Measurements from ENCODE around the gene PSMD9. TPM values are rescaled to one million over a fixed set of nuclear protein-coding genes. Genes with fewer than 3 reads are reported as not detected.
A peak's percentile ranks its signal among the peaks of the same experiment; 100 is the strongest.
"Not testable (repeated sequence)": the region's sequence is repeated elsewhere in the genome, so short reads cannot be mapped to it uniquely, and the experiment has no call there.

The PSMD9 gene
- total RNA-seq, 2 experiments from 2014 or later: 62.3 to 70.6 TPM

DNA sequence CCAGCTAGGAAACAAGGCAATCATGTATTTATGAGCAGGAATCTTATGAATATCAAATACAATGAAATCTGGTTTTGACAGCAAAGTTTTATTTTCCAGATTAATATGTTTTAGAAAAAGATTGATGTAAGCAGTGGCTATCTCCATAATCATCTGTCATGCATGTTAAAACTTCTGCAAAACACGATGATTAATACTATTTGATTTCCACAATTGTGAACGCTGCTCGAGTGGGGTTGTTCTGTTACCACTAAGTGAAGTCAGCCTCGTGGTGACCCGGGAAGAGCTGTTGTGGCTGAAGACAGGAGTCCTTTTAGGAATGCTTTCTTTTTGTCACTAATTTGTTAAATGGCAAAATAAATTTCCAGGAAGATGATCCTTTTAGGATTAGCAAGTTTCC lies 39.2 kb downstream of the PSMD9 start:
- H3K9me3 Mint-ChIP-seq (ENCODE audit: insufficient read depth): no peaks in the 10 kb centered on the region
- ChIA-PET POLR2A (no interaction called here), CTCF (interaction anchor here (1.3 kb wide), 1 partner anchor 9 kb away, joined by 3 read pairs; the partner anchor contains the start of gene CFAP251)
- ATAC-seq: no peak
- DNase-seq: no peak
- no peaks in the 10 kb centered on the region for H3K36me3 Mint-ChIP-seq (ENCODE audit: low read depth)
- no peaks in the 10 kb centered on the region for H3K27me3 Mint-ChIP-seq (ENCODE audit: low read depth)
- H3K27ac Mint-ChIP-seq: no peak overlapping the region
- H3K4me1 Mint-ChIP-seq (ENCODE audit: low read depth): peaks cover 5% of the 10 kb centered on the region
- H3K4me3 Mint-ChIP-seq: no peak overlapping the region

DNA sequence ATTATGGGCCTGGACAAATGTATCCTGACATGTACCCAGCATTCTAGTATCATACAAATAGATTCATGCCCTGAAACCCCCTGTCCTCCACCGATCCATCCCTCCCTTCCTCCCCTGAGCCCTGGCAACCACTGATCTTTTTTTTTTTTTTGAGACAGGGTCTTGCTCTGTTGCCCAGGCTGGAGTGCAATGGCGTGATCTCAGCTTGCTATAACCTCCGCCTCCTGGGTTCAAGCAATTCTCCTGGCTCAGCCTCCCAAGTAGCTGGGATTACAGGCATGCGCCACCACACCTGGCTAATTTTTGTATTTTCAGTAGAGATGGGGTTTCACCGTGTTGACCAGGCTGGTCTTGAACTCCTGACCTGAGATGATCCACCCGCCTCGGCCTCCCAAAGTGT lies 41.0 kb downstream of the PSMD9 start:
- POLR2A ChIA-PET; CTCF ChIA-PET; DNase-seq; H3K4me1 Mint-ChIP-seq (ENCODE audit: low read depth); H3K9me3 Mint-ChIP-seq (ENCODE audit: insufficient read depth); H3K27ac Mint-ChIP-seq; ATAC-seq; H3K36me3 Mint-ChIP-seq (ENCODE audit: low read depth); H3K27me3 Mint-ChIP-seq (ENCODE audit: low read depth); H3K4me3 Mint-ChIP-seq: not testable (repeated sequence)

DNA sequence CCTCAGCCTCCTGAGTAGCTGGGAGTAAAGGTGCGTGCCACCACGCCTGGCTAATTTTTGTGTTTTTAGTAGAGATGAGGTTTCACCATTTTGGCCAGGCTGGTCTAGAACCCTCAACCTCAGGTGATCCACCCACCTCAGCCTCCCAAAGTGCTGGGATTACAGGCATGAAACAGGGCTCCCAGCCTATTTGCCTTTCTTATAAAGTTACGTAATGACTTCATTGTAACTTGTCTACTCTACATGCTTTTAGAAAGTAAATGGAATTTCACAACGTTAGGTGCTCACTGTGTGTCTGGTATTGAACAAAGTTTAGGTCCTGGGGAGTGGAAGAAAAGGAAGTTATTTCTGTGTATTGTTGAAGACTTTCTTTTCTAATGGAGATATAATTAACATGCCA lies 42.3 kb downstream of the PSMD9 start:
- no peak overlapping the region for H3K4me3 Mint-ChIP-seq
- H3K27ac Mint-ChIP-seq: no peak overlapping the region
- H3K27me3 Mint-ChIP-seq (ENCODE audit: low read depth): no peaks in the 10 kb centered on the region
- ChIA-PET POLR2A (no interaction called here), CTCF (interaction anchor here (1.6 kb wide), 1 partner anchor 12 kb away, joined by 4 read pairs; the partner anchor contains the start of gene CFAP251)
- peaks cover 5% of the 10 kb centered on the region for H3K4me1 Mint-ChIP-seq (ENCODE audit: low read depth)
- H3K36me3 Mint-ChIP-seq (ENCODE audit: low read depth): no peaks in the 10 kb centered on the region
- no peak for ATAC-seq
- H3K9me3 Mint-ChIP-seq (ENCODE audit: insufficient read depth): no peaks in the 10 kb centered on the region
- DNase-seq: no peak

DNA sequence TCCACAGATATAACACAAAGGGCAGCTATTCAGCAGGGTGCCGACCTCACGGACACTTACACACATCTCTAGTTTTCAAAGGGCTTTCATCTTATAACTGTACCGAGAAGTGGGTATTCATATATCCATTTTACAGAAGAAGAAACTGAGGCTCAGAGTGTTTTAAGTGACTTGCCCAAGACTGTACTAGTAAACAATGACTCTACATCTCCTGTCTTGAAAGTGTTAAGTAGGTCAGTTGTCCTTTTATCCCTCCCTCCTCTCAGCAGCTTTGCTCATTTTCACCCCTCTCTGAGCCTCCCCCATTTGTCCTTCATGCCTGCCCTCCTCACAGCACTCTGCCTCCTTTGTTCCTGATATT lies 43.6 kb downstream of the PSMD9 start:
- DNase-seq (no peak), ATAC-seq (no peak)
- POLR2A ChIA-PET: no interaction called here
- H3K4me3 Mint-ChIP-seq: no peak overlapping the region
- no peaks in the 10 kb centered on the region for H3K27me3 Mint-ChIP-seq (ENCODE audit: low read depth)
- no peaks in the 10 kb centered on the region for H3K36me3 Mint-ChIP-seq (ENCODE audit: low read depth)
- no peaks in the 10 kb centered on the region for H3K9me3 Mint-ChIP-seq (ENCODE audit: insufficient read depth)
- H3K4me1 Mint-ChIP-seq (ENCODE audit: low read depth): peaks cover 5% of the 10 kb centered on the region
- CTCF ChIA-PET: interaction anchor here (1.4 kb wide), 1 partner anchor 14 kb away, joined by 4 read pairs; the partner anchor contains the start of gene CFAP251
- H3K27ac Mint-ChIP-seq: no peak overlapping the region

DNA sequence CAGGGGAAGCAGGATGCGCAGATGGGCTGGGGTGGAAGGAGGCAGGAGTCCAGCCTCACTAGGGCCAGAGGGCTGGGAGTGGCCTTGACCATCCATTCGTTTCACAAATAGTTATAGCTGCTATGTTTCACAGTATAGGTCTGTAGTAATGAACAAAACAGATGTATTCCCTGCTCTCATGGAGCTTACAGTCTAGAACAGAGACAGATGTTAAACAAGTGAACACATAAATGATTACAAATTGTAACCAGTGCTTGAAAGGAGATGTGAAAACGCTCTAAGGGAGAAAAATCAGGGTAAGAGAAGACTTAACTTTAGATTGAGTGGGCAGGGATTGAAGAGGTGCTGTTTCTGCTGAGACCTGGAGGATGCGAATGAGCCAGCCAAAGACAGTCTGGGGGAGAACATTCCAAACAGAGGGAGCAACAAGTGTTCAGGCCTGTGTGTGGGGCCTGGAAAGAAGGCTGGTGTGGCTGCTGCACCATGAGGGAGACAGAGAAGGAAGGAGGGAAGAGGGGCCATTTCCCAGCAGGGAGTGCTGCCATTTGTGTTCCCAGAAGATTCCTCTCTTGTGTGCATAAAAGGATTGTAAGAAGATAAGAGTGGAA lies 44.4 kb downstream of the PSMD9 start:
- Mint-ChIP-seq H3K4me3 (no peak overlapping the region), H3K27me3 (ENCODE audit: low read depth) (no peaks in the 10 kb centered on the region), H3K4me1 (ENCODE audit: low read depth) (peaks cover 9% of the 10 kb centered on the region), H3K27ac (no peak overlapping the region), H3K9me3 (ENCODE audit: insufficient read depth) (no peaks in the 10 kb centered on the region), H3K36me3 (ENCODE audit: low read depth) (peaks cover 2% of the 10 kb centered on the region)
- no peak for ATAC-seq
- DNase-seq: no peak
- CTCF ChIA-PET: interaction anchor here (1.4 kb wide), 1 partner anchor 15 kb away, joined by 4 read pairs; the partner anchor contains the start of gene CFAP251
- POLR2A ChIA-PET: no interaction called here

DNA sequence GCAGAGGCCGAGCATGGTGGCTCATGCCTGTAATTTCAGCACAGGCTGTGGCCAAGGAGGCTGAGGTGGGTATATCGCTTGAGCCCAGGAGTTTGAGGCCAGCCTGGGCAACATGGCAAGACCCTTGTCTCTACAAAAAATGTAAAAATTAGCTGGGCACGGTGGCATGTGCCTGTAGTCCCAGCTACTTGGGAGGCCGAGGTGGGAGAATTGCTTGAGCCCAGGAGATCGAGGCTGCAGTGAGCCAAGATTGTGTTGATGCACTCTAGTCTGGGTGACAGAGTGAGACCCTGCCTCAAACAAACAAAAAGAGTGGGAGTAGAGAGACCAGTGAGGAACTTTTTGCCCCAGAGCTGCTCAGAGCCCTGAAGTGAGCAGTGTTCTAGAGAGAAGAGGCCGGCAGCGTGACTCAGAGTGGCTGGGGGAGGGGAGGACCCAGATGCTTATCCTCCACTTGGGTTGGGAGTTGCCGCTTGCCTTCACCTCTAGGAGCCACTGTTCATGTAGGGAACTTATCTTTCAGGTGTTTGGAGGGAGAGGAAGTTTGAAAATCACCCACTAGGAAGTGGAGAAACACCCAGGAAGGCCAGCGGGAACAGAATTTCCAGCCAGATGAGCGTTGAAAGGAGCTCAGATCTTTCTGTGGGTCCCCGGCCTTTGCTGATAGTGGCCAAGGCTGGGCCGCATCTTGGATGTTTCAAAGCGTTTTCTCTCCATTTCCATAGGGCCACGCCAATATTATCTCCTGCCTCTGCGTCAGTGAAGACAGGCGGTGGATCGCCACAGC lies 45.1 kb downstream of the PSMD9 start:
- H3K27ac Mint-ChIP-seq: no peak overlapping the region
- H3K27me3 Mint-ChIP-seq (ENCODE audit: low read depth): no peaks in the 10 kb centered on the region
- no peaks in the 10 kb centered on the region for H3K9me3 Mint-ChIP-seq (ENCODE audit: insufficient read depth)
- peaks cover 2% of the 10 kb centered on the region for H3K36me3 Mint-ChIP-seq (ENCODE audit: low read depth)
- H3K4me1 Mint-ChIP-seq (ENCODE audit: low read depth): peaks cover 11% of the 10 kb centered on the region
- DNase-seq: no peak
- CTCF ChIA-PET: interaction anchor here (1.1 to 1.4 kb wide), 2 partner anchors 15 to 98 kb away, joined by 3 to 4 read pairs; partner anchors contain the start of gene CFAP251
- POLR2A ChIA-PET: no interaction called here
- no peak for ATAC-seq
- no peak overlapping the region for H3K4me3 Mint-ChIP-seq

DNA sequence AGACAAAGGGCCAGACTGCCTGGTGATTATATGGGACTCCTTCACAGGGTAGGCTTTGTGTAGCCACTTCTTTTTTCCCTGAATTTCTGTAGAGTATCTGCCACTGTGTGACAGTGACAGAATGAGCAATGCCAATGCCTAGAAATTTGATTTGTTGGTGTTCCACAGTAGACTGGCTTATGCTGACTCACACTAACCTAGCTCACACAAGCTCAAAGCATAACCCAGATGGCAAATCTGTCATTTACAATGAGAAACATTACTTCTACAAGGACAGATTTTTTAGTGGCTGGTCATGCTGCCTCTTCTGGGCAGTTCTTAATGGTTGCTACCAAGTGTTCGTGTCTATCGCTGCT lies 45.7 kb downstream of the PSMD9 start:
- no peak for ATAC-seq
- DNase-seq: no peak
- no peak overlapping the region for H3K27ac Mint-ChIP-seq
- no peak overlapping the region for H3K4me3 Mint-ChIP-seq
- peaks cover 2% of the 10 kb centered on the region for H3K36me3 Mint-ChIP-seq (ENCODE audit: low read depth)
- ChIA-PET POLR2A (no interaction called here), CTCF (interaction anchor here (1.1 kb wide), 1 partner anchor 97 kb away, joined by 3 read pairs; no protein-coding TSS in a partner anchor)
- no peaks in the 10 kb centered on the region for H3K9me3 Mint-ChIP-seq (ENCODE audit: insufficient read depth)
- peaks cover 15% of the 10 kb centered on the region for H3K4me1 Mint-ChIP-seq (ENCODE audit: low read depth)
- H3K27me3 Mint-ChIP-seq (ENCODE audit: low read depth): no peaks in the 10 kb centered on the region

DNA sequence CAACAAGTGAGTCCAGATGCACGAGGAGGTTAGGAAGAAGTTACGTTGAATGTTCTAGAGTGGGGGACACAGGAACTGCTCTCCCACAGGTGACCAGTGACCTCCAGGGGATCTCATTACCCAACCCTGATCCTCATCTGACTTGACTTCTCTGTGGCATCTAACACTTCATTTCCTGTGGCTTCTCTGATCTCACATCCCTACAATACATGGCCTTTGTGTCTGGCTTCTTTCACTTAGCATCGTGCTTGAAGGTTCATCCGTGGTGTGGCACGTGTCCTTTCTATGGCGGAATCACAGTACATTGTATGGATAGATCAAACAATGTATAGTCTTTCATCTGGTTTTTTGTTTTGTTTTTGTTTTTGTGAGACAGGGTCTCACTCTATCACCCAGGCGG lies 49.1 kb downstream of the PSMD9 start:
- DNase-seq: no peak
- H3K9me3 Mint-ChIP-seq (ENCODE audit: insufficient read depth): no peaks in the 10 kb centered on the region
- no peaks in the 10 kb centered on the region for H3K27me3 Mint-ChIP-seq (ENCODE audit: low read depth)
- H3K4me3 Mint-ChIP-seq: no peak overlapping the region
- ChIA-PET POLR2A (no interaction called here), CTCF (no interaction called here)
- H3K36me3 Mint-ChIP-seq (ENCODE audit: low read depth): peaks cover 2% of the 10 kb centered on the region
- peak; percentile 47 for ATAC-seq
- peak overlapping the region; percentile 14 for H3K27ac Mint-ChIP-seq
- peaks cover 16% of the 10 kb centered on the region for H3K4me1 Mint-ChIP-seq (ENCODE audit: low read depth)

DNA sequence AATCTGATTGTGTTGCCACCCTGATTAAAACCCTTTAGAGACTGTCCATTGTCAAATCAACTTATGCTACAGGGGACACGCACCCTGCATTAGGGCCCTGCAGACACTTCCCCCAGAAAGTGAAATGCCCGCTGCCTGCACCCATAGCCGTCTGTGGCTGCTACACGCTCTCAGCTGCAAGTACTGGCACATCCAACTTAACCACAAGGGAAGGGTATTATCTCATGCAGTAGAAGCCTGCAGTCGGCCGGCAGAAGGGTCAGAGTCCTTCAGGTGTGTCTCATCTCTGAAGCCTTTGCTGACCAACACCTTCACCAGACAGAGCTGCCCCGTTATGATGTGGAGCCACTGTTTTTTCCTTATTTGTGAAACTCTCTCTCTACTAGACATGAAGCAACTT lies 50.6 kb downstream of the PSMD9 start:
- ChIA-PET POLR2A (no interaction called here), CTCF (interaction anchor here (1.1 to 1.4 kb wide), 2 partner anchors 9 to 21 kb away, joined by 3 to 6 read pairs; partner anchors contain the start of gene CFAP251)
- H3K36me3 Mint-ChIP-seq (ENCODE audit: low read depth): peaks cover 2% of the 10 kb centered on the region
- H3K4me1 Mint-ChIP-seq (ENCODE audit: low read depth): peaks cover 16% of the 10 kb centered on the region
- no peaks in the 10 kb centered on the region for H3K27me3 Mint-ChIP-seq (ENCODE audit: low read depth)
- ATAC-seq (no peak), DNase-seq (no peak)
- no peak overlapping the region for H3K27ac Mint-ChIP-seq
- no peaks in the 10 kb centered on the region for H3K9me3 Mint-ChIP-seq (ENCODE audit: insufficient read depth)
- H3K4me3 Mint-ChIP-seq: no peak overlapping the region

DNA sequence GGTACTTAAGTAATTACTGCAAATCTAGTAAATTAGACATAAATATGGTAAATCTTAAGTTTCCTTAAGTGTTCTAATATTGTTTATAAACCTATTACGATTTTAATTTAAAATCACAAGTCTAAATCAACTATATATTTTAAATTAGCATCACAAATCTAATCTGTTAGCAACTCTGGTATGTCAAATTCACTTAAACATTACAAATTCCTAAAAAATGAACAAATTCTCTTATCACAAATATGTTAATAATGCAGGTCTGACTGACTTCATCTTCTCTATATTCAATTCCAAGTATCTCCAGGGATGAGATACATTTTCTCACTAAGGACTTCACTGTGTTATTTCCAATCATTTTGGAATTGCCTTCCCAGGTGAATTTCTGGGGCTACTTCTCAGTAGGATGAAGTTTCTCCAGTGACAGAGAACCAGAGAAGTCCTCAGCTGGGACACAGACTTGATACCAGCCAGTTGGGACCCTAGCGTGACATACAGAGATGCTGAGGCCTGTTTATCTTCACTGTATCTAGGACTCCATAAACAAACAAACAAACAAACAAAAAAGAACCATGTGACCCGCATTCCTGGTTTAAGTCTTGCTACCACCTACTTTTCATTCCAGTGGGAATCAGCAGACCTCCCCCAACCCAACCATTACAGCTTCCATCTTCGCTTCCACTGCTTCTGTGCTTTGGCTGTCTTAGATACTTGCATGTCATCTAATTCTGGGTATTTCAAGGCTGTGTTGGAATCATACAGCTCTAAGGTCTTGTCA lies 51.6 kb downstream of the PSMD9 start:
- ATAC-seq (no peak), DNase-seq (no peak)
- H3K27me3 Mint-ChIP-seq (ENCODE audit: low read depth): no peaks in the 10 kb centered on the region
- peaks cover 16% of the 10 kb centered on the region for H3K4me1 Mint-ChIP-seq (ENCODE audit: low read depth)
- H3K9me3 Mint-ChIP-seq (ENCODE audit: insufficient read depth): no peaks in the 10 kb centered on the region
- H3K36me3 Mint-ChIP-seq (ENCODE audit: low read depth): peaks cover 2% of the 10 kb centered on the region
- no peak overlapping the region for H3K27ac Mint-ChIP-seq
- CTCF ChIA-PET: interaction anchor here (1.4 kb wide), 1 partner anchor 22 kb away, joined by 6 read pairs; the partner anchor contains the start of gene CFAP251
- POLR2A ChIA-PET: no interaction called here
- no peak overlapping the region for H3K4me3 Mint-ChIP-seq

DNA sequence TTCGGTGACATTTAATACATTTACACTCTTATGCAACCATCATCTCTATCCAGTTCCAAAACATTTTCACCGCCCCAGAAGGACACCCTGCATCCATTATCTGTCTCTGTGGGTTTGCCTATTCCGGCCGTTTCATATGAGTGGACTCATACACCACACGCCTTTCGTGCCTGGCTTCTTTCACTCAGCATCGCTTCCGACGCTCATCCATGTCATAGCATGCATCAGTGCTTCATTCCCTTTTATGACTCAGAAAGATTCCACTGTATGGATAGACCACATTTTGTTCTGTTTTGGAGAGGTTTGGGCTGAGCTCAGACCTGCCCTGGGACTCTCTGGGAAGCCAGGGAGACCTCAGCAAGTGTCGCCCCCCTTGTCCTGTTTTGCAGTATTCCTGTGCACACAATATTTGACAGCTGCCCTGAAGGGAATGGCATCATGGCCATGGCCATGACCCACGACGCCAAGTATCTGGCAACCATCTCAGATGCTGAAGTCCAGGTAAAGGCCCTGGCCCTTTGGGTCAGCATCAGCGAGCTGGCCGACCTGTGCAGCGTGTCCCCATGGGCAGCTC lies 53.6 kb downstream of the PSMD9 start:
- peaks cover 2% of the 10 kb centered on the region for H3K36me3 Mint-ChIP-seq (ENCODE audit: low read depth)
- H3K27ac Mint-ChIP-seq: no peak overlapping the region
- DNase-seq (no peak), ATAC-seq (no peak)
- no peaks in the 10 kb centered on the region for H3K27me3 Mint-ChIP-seq (ENCODE audit: low read depth)
- H3K9me3 Mint-ChIP-seq (ENCODE audit: insufficient read depth): no peaks in the 10 kb centered on the region
- no peak overlapping the region for H3K4me3 Mint-ChIP-seq
- CTCF ChIA-PET: no interaction called here
- POLR2A ChIA-PET: interaction anchor here (0.8 kb wide), 1 partner anchor 24 kb away, joined by 3 read pairs; the partner anchor contains the start of gene CFAP251
- peaks cover 15% of the 10 kb centered on the region for H3K4me1 Mint-ChIP-seq (ENCODE audit: low read depth)

Data from activated CD8-positive, alpha-beta T cell treated with anti-CD3 and anti-CD28 coated beads, Interleukin-2, amount 10 ng/mL, durations not matched to agents 7 days and 5 days (primary cell).